ENCODE measurements around the gene ZDHHC1. TPM values are rescaled to one million over a fixed set of nuclear protein-coding genes. Genes with fewer than 3 reads are reported as not detected.

The ZDHHC1 gene
- total RNA-seq, 3 donors from 2014 or later: 9.2 to 12.3 (median 10.0) TPM

- intact Hi-C loops (cut with DNase I, micrococcal nuclease): no loop called here
- no peak for TF ChIP-seq CTCF (IDR thresholded peaks at IDR 0.05)
- Histone ChIP-seq H3K9me3 (no peaks in the 10 kb centered on the region), H3K4me1 (ENCODE audit: low read depth) (peaks cover 33% of the 10 kb centered on the region), H3K4me3 (no peak overlapping the region), H3K36me3 (ENCODE audit: low read depth) (no peaks in the 10 kb centered on the region)
- DNase-seq (peak in 1 of 3 donors; percentile 43), ATAC-seq (peak; percentile 1)
These were observed 24.6 kb downstream of the ZDHHC1 start for GRCh38 chr16:67391424-67392300.

GRCh38 chr16:67390816-67391423 is 25.4 kb downstream of the ZDHHC1 start:
- Histone ChIP-seq H3K36me3 (ENCODE audit: low read depth) (no peaks in the 10 kb centered on the region), H3K9me3 (no peaks in the 10 kb centered on the region), H3K4me1 (ENCODE audit: low read depth) (peaks cover 26% of the 10 kb centered on the region), H3K4me3 (no peak overlapping the region)
- no peak for DNase-seq
- ATAC-seq: no peak
- TF ChIP-seq CTCF (IDR thresholded peaks at IDR 0.05): no peak
- intact Hi-C loops (cut with DNase I, micrococcal nuclease): no loop called here

- Histone ChIP-seq H3K4me3 (no peak overlapping the region), H3K9me3 (no peaks in the 10 kb centered on the region), H3K36me3 (ENCODE audit: low read depth) (no peaks in the 10 kb centered on the region), H3K4me1 (ENCODE audit: low read depth) (peaks cover 18% of the 10 kb centered on the region)
- DNase-seq (peak in 1 of 3 donors; percentile 34), ATAC-seq (no peak)
- intact Hi-C loops (cut with DNase I, micrococcal nuclease): no loop called here
- no peak for TF ChIP-seq CTCF (IDR thresholded peaks at IDR 0.05)
These were observed 26.1 kb downstream of the ZDHHC1 start for GRCh38 chr16:67389911-67390815.

GRCh38 chr16:67388591-67388990 is 27.7 kb downstream of the ZDHHC1 start:
- no peak for TF ChIP-seq CTCF (IDR thresholded peaks at IDR 0.05)
- intact Hi-C loops (cut with DNase I, micrococcal nuclease): no loop called here
- H3K4me1 ChIP-seq (ENCODE audit: low read depth): peaks cover 10% of the 10 kb centered on the region
- no peaks in the 10 kb centered on the region for H3K9me3 ChIP-seq
- no peak for ATAC-seq
- DNase-seq: no peak
- no peak overlapping the region for H3K4me3 ChIP-seq
- no peaks in the 10 kb centered on the region for H3K36me3 ChIP-seq (ENCODE audit: low read depth)

- intact Hi-C loops (cut with DNase I, micrococcal nuclease): no loop called here
- Histone ChIP-seq H3K9me3 (no peaks in the 10 kb centered on the region), H3K4me3 (no peak overlapping the region), H3K4me1 (ENCODE audit: low read depth) (peaks cover 7% of the 10 kb centered on the region), H3K36me3 (ENCODE audit: low read depth) (no peaks in the 10 kb centered on the region)
- DNase-seq (no peak), ATAC-seq (no peak)
- no peak for TF ChIP-seq CTCF (IDR thresholded peaks at IDR 0.05)
These were observed 28.1 kb downstream of the ZDHHC1 start for GRCh38 chr16:67388191-67388590.

All from mucosa of descending colon (tissue), 3 donors.